Measurements from ENCODE around the gene CAPN5.

- TF ChIP-seq CTCF (IDR thresholded peaks at IDR 0.05) (no peak), POLR2A (IDR thresholded peaks at IDR 0.05) (no peak)
Measured at GRCh38 chr11:77111277-77111676, 44.5 kb downstream of the CAPN5 start.
